Measurements from ENCODE around the gene LGALS7.
"Not testable (repeated sequence)": the region's sequence is repeated elsewhere in the genome, so short reads cannot be mapped to it uniquely, and the experiment has no call there.

LGALS7 gene

DNA sequence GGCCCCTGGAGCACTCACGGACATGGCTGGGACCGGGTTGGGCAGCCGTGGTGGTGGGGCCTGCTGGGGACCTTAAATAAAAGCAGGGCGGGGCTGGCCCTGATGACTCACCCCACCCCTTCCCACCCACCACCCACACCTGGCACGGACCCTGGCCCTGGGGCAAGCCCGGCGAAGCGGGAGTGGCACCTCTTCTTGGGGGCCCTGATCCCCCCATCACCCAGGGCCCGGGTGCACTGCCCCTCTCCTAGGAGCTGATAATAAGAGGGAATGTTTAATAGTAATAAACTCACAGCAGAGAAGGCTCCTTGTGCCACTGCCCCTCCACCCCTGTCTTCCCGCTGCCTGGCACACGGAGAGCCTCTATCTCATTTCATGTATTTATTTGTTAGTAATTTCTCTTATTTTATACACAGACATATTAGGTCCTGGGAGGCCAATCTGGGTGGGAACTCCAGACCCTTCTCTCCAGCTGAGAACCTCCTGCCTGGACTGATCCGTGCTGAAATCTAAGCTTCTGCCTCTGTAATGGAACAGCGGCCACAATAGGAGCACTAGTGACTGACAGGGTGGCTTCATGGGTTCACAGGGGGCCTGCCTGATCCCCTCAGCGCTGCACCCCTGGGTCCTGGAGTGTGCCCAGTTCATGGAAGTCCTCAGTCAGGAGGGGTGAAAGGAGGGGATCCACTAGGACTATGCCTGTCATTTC is at the start of gene LGALS7:
Gene LGALS7, minus strand, starts transcription at position 49 of the 709 bp plus-strand sequence. Its CDS starts 25 bp downstream, at position 24.
- no peak for DNase-seq

DNA sequence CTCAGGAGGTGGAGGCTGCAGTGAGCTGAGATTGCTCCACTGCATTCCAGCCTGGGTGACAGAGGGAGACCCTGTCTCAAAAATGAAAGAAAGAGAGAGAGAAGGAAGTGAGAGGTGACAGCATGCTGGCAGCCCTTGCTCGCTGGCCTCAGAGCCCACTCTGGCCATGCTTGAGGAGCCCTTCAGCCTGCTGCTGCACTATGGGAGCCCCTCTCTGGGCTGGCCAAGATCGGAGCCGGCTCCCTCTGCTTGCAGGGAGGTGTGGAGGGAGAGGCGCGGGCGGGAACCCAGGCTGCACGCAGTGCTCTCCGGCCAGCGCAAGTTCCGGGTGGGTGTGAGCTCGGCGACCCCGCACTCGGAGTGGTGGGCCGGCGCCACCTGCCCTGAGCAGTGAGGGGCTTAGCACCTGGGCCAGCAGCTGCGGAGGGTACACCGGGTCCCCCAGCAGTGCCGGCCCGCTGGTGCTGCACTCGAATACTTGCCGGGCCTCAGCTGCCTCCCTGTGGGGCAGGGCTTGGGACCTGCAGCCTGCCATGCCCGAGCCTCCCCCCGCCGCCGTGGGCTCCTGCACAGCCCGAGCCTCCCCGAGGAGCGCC is 48.0 kb upstream of the LGALS7 start:
- not testable (repeated sequence) for DNase-seq

DNA sequence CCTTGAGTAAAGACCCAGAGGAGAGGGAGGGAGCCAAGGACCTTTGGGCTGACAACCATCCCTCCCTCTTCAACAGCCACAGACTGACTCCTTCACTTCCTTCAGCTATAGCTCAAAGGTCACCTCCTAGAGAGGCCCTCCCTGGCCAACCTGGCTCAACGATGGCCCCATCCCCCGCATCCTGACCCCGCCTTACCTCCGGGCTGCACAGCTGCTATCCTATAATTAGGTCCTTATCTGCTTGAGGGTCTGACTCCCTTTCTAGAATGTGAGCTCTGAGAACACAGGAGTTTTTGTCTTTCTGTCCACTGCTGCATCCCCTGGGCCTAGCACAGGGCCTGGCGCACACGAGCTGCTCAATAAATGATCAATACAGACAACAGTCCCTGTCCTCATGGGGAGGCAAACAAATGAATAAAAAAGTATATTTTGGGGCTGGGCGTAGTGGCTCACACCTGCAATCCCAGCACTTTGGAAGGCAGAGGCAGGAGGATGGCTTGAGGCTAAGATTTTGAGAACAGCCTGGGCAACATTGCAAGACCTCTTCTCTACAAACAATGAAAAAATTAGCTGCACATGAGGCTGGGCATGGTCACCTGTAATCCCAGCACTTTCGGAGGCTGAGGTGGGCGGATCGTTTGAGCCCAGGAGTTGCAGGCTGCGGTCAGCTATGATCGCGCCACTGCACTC is 46.1 kb upstream of the LGALS7 start:
- DNase-seq = no peak

DNA sequence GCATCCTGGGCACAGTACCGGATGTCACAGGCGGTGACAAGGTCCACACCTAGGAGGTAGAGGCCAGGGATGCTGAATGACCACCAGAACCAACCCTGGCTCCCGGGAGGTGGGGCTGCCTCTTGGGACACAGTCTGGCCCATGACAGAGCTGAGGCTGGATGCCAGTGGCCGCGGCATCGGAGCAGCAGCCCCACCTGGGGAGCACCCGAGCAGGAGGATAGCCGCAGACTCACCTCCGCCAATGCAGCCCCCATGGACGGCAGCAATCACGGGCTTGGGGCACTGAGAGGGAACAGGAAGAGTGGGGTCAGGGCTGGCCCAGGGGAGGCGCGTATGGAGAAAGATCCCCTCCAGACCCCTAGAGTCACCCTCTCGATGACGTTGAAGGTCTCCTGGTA is 43.8 kb upstream of the LGALS7 start:
- DNase-seq = no peak

DNA sequence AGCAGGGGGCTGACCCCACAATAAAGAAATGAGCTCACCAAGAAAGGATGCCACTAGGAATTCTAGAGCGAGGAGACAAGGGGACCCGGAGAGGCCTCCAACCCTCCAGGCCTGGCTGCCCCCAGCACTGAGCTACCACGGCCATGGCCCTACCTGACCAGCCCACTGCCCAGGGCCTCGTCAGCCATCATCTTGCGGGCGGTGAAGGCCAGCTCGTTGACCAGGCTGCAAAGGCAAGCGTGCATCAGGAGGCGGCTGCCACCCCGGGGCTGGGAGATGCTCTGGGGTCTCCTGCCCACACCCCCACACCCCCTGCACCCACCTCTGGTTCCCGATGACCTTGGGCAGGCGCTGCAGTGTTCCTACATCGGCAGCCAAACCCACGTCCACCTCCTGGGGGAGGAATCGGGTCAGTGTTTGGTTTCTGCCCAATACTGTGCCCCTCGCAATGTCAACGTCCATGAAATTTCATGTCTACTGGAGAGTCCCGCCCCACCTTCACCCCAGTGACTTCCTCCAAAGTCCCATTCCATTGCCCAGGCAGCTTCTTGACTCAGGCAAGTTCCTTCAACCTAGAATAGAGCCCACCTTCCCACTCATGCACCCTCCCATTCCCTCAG is 42.9 kb upstream of the LGALS7 start:
- DNase-seq = no peak

DNA sequence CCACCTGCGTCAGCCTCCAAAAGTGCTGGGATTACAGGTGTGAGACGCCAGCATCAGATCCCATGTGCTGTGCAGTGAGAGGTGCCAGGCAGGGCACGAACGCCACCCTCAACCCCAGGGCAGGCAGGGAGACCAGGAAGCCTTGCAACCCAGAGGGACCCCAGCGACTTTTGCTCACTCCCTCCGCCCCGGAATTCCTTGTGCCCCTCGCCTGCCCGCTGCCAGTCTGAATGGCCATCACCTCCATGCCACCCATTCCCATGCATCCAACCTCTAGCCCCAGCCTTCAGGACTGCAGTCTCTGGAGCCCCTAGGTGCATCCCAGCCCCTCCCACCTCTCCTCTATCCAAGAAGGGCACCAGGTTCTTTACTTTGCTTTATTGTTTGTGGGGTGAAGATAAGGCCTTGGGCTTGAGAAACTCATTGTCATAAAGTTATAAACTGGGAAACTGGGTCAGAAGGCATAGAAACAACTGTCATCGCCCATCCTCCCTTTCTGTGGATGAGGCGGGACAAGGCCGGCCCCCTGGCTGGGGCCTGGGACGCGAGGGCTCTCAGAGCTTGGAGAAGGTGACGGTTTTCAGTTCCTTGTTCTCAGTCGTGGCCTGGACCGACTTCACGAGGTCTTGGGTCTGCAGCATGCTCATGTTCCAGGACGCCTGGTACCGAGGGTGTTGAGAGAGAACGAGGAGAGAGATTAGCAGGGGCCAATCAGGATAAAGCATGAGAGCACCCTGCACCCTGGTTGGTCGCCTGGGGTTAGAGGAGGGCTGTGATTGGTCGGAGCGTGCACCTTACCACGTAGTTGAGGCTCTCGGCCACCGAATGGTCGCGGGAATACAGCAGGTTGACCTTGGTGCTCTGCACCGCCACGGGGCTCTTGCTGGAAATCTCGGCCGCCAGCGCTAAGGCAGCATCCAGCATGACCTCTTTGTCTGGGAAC is 42.0 kb upstream of the LGALS7 start:
- no peak for DNase-seq

DNA sequence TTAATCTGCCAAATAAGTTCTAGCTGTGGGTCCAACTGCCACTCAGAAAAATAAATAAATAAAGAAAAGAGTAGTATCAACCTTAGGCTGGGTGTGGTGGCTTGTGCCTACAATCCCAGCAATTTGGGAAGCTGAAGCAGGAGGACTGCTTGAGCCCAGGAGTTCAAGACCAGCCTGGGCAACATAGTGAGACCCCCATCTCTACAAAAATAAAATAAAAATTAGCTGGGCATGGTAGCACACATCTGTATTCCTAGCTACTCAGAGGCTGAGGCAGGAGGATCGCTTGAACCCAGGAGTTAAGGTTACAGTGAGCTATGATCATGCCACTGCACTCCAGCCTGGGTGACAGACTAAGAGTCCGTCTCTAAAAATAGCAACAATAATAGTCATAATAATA is 40.6 kb upstream of the LGALS7 start:
- not testable (repeated sequence) for DNase-seq

DNA sequence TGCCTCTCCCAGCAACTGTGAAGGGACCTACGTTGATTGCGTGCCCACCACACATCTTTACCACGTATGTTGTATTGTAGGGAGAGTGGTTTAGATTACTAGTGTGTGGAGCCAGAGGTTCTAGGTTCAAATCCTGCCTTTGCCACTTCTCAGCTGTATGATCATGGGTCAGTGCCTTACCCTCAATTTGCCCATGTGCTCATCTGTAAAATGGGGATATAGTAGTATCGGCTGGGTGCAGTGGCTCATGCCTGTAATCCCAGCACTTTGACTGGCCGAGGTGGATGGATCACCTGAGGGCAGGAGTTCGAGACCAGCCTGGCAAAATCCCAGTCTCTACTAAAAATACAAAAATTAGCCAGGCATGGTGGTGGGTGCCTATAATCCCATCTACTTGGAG is 40.0 kb upstream of the LGALS7 start:
- no peak for DNase-seq

DNA sequence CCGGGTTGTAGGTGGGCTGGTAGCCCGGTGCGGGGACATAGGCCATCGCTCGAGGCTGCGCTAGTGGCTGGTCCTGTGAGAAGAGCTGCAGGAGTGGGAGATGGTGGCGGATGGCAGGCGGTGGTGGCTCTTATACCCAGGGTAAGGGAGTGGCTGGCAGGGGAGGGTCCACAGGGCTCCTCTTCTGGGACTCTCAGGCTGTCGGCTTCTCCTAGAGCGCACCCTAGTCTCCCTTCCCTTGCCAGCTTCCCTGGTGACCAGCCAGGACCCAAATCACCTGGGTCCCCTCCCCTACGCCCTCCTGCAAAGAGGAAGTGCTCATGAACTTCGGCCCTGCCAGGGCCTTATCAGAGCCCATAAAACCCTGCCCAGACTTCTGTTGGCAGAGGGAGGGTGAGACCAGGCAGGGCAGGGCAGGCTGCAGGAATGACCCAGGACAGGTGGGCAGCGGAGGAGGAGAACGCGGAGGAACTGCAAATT is 39.6 kb upstream of the LGALS7 start, which contains the start of gene LGALS4:
Gene LGALS4, minus strand, starts transcription at position 105 of the 480 bp plus-strand sequence. Its CDS starts 59 bp downstream, at position 46.
- DNase-seq = no peak

DNA sequence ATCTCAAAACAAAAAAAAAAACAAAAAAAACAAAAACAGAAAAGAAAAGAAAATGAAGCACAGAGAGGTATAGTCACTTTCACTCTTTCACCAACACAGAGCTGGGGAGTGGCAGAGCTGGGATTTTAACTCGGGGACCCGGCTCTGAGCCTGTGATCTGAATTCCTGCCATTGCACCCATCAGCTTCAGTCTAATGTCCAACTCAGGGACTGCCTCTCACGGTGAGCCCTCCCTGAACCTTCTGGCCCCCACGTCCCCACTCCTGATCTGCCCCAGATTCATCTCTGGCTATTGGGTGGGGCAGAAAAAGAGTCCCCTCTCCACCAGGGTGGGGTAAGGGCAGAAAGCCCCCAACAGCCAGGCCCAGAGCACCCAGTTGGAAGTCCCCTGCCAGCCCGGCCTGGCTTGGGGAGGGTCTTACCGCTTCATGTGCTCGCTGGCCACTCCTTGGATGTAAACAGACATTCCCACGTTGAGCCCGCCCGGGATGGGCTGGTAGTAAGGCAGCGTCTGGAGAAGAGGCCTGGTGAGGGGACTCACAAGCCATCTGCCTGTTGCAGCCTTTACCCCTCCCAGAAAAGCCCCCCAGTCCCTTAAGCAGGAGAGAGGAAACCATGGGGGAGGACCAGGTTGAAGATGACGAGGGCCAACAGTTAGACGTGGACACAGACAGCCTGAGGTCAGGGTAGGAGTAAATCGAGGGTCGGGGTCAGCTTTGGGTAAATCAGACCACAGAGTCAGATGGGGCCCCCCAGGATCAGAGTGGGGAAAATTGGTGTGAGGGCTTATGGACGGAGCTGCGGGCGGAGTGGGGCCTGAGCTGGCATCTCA is 38.9 kb upstream of the LGALS7 start:
- DNase-seq = no peak

DNA sequence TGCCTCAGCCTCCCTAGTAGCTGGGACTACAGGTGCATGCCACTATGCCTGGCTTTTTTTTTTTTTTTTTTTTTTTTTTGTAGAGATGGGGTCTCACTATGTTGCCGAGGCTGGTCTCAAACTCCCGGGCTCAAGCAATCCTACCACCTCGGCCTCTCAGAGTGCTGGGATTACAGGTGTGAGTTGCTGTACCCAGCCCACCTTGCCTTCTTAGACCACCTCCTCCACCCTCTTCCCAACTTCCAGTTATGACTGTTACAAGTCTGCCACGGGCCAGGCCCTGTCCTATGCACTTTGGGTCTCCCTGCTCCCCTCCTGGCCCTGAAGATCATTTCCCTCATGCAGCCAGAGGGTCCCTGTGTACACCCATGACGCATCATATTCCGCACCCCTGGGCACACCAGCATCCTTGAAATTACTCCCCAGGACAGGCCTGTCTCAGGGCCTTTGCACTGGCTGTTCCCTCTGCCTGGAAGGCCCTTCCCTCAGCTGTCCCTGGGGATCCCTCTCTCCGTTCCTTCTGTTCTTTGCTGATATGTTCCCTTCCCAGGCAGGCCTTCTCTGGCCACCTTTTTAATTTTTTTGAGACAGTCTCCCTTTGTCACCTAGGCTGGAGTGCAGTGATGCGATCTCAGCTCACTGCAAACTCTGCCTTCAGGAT is 36.4 kb upstream of the LGALS7 start:
- no peak for DNase-seq

DNA sequence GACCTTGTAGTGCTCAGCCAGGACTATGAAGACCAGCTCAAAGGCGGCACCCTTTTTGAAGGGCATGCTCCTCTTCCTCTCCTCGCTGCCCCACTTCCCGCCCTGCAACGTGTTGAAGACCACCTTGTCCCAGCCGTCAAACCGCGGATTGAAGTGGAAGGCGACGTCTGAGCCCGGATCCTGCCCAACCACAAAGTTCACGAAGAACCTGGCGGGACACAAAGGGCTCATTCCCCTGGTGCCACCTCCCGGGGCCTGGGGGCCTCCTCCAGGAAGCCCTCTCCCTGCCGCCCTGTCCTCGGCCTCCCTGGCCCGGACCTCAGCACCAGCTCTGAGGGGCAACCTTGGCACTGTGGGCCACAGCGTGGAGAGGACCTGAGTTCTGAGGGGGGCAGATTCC is 35.4 kb upstream of the LGALS7 start:
- DNase-seq = no peak

DNA sequence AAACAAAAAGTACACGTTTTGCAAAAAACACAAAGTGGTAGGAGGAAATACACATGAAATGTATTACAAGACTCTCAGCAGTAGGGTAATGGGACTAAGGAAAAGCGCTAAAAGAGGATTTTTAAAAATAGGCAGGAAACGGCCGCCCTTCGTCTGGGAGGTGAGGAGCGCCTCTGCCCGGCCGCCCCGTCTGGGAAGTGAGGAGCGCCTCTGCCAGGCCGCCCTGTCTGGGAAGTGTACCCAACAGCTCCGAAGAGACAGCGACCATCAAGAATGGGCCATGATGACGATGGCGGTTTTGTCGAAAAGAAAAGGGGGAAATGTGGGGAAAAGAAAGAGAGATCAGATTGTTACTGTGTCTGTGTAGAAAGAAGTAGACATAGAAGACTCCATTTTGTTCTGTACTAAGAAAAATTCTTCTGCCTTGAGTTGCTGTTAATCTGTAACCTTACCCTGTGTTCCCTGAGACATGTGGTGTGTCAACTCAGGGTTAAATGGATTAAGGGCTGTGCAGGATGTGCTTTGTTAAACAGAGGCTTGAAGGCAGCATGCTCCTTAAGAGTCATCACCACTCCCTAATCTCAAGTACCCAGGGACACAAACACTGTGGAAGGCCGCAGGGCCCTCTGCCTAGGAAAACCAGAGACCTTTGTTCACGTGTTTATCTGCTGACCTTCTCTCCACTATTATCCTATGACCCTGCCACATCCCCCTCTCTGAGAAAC is 34.2 kb upstream of the LGALS7 start:
- not testable (repeated sequence) for DNase-seq

DNA sequence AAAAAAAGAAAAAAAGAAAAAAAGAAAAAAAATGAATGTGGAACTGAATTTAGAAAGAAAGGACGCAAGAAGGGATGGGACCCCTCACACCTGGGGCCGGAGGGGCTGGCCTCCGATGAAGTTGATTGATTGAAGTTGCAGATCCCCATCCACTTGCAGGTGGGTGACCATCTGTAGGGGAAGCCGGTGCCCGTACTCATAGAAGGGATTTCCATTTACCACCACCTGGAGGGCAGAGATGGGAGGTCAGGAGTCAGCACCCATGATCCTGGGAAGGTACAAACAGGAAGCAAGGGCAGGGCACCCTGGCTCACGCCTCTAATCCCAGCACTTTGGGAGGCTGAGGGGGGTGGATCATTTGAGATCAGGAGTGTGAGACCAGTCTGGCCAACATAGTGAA is 33.1 kb upstream of the LGALS7 start:
- no peak for DNase-seq

DNA sequence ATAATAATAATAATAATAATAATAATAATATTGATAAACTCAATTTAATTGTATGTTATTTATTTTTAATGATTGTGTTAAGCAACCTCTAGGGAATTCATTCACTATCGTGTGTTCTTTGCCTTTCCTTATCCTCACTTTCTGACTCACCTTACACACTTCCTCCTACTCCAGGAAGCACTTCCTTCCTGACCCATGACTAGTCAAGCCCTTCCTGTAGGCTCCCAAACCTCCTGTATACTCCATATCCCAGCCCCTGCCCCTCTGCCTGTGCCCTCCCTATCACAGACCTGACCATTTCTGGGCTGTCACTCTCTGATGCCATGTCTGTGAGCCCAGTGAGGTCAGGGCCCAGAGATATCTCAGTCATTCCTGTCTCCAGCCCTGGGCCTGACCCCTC is 31.9 kb upstream of the LGALS7 start:
- no peak for DNase-seq

DNA sequence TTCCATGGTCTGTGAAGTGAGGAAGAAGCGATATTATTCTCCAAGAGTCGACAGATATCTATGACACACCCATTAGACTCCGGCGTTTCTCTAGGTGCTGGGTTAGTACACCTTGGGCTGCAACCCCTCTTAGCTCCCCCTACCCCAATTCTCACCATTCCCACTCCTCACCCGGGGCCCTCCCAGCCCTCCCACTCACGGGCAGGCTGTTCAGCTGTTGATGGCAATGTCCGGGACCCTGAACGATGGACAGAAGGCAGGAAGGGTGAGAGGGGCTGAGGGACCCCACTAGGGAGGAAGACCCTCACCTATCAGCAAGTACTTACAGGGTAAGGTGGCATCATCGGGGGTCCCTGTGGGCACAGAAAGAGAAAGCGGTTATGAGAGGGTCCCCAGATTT is 30.2 kb upstream of the LGALS7 start:
- DNase-seq = no peak

DNA sequence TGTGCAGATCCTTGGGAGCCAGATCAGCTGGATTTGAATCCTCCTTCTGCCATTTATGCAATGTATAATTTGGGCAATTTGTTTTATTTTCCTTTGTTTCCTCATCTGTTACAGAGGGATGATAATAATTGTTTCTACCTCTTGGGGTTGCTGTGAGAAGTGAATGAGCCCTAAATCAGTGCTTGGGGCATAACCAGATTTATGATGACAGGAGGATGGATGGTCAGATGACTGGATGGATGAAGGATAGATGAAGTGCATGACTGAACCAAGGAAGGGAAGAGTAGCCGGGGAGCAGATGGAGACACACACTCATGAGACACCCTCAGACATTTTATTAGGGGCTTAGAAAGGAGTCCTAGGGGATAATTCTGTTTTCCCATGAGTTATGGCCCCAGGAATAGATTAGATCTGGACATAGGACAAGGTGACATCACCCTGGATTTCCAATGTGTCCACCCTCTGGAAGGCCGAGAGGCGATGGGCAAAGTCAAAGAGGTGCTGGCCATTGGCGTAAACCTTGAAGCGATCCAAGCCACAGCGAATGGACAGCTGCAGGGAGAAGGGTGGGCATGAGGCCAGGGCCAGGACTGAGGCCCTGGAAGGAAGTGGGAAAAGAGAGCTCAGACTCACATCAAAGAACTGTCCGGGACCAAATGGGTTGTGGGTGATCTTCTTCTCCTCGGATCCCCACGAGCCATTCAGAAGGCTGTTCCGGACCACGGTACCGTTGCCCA is 28.2 kb upstream of the LGALS7 start:
- DNase-seq = no peak

DNA sequence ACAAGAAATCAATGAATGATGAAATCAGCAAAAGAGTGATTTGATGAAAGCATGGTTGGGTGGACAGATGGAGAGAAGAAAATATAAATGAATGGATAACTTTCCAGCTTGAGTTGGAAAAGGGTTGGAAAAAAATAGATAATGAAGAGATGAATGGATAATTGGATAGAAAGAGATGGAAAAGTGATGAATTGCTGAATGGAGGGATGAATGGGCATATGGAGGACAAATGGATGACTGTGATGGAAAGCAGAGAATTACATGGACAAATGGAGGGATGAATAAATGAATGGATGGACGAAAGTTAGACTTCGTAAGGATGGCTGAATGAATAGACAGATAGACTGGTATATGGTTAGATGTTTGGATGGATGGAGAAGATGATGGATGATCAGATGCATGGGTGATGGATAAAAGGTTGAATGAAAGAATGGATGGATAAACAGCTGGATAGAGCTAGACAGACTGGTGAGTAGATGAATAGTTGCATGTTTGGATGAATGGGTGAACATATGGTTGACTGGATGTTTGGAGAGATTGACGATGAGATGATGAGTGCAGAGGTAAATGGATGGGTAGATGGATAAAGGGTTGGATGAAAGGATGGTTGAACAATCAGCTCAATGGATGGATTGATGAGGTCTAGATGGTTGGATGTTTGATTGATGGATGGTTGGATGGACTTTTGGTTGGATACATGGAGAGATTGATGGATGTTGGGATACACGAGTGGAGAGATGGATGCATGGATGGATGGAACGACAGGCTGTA is 27.4 kb upstream of the LGALS7 start:
- DNase-seq = no peak

DNA sequence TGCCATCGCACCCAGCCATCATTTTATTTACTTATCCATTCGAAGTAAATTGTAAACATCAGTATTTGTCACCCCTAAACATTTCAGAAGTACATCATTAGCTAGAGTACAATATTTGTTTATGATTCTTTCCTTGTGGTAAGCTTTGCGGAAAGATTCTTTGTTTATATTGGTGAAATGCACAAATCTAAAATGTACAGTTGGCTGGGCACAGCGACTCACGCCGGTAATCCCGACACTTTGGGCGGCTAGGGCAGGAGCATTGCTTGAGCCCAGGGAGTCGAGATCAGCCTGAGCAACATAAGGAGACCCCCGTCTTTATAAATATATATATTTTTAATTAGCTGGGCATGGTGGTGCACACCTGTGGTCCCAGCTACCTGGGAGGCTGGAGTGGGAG is 25.8 kb upstream of the LGALS7 start:
- no peak for DNase-seq

All from right hindlimb (tissue), 1 donor.